HG02973 (cell line): Measurements from ENCODE around the gene MCIDAS.

Experiments
- ATAC-seq: cut with Tn5 transposase; IDR thresholded peaks from one replicate; pipeline ENCODE4 v1.9.1; 2021; ENCODE audit warnings: moderate library complexity; ENCODE audit not compliant: unreplicated experiment

Gene MCIDAS

DNA sequence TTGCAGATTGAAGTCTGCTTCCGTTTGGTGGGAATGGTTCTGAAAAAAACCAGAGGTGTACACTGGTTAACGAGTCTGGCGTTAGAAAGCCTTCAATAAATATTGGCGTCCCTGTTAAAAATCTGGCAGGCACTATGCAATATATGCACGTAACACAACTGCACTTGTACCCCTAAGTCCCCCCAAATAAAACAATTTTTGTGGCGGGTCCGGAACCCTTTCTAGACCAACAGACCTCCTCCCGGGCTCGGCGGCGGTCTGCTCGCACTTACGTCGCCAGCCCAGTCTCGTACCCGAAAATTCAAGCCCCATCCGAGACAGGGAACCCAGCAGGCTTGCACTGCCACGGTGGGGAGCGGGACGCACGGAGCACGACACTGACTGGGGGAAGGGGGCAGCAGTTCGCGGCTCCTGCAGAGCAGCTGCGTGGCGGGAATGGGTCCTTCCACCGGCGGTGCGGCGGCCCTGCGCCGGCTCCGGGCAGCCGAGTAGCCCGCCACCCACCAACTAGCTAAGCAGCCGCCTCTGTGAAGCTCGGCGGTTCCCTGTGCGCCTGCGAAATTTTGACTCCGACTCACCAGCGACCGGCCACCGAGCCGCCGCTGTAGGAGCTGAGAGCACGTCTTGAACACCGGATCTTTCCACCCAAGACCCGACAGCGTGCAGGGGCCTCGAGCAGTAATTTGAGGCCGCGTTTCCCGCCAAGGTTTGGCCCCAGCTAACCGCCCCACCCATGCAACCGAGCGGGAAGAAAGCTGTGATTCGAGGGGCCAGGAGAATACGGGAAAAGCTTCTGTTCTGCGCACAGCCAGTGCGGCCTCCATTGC, 3.9 kb downstream of the MCIDAS start:
- no peak for ATAC-seq

DNA sequence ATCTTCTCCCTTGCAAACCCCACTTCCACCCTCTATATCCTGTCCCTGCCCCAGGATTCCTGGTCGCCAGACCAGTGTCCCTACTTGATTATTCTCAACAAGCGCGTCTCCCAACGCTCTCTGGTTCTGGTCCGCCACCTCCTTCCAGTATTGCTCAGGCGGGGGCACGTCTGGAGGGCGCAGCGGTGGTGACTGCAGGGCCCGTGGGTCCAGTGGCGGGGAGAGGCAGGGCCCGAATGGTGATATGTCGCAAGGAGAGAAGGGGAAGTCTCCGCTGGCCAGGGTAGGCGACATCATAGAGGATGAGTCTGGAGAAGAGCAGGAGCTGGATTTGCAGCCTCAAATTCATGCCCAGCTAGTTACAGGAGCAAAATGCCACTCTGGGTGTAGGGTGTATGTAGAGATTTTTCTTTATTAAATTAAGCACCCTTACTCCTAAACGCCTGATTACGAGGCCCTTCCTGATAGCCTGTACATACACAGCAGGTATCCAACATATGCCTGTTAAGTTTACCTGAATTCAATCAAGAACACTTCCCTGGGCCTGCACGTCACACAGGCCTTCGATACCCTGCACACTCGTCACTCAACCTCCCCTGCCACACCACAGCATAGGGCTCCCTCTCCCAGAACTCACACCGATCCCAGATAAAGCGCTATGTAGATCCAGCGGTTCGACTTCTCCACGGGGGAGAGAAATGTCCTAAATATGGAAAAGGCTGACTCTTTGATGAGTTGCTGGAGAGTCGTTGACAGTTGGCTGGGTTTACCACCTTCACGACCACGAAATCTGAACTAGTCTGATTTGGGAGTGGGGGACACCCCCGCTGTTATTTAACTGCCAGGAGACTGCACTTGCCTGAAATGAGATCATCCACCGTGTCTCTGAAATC, 4.8 kb downstream of the MCIDAS start:
- ATAC-seq = no peak

DNA sequence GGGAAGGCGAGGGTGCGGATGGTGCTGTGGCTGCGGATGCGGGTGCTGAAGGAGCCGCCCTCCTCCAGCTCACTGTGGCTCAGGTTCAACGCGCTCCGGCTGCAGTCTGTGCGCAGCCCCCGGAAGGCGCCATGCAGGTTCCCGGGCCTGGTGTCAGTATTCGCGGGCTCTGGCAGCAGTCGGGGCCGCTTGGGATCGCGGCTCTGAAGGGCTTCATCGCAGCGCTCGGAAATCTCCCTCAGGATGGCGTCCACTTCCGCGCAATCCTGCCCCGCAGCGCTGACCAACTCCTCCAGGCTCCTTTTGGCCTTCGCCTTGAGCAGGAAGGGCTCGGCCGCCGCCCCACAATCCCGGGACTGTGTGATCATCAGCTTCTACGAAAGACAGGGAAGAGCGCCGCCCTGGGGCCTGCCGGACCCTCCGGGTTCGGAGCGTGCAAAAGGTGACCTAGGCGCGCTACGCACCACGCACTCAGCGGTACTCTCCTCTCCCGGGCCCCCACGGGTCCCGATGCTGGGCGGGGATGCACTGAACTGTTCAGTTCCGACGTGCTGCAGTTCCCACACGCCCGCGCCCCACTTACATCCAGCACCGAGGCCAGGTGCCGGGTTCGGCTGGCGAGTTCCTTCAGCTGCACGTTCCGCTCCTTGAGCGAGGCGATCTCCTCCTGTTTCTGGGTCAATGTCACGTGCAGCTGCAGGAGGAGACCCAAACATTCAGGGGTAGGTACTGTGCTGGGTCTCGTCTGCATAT, 6.5 kb downstream of the MCIDAS start:
- ATAC-seq = no peak

DNA sequence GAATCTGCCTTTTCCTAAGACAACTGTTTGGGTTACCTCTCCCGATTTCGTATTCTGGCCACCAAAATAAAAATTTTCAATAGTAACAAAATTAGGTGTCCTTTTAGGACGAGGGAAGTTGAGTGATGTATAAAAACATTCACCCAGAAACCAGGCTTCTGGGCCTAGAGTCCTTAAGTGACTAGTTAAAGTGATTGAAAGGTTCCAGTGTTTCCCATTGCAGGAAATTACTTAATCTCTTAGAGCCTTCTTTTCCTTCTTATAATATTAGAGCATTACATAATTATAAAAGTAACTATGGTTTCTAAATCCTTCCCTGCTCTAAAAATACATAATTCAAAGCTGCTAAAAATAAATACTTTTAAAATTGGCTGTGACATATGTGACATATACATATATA, 7.3 kb downstream of the MCIDAS start:
- ATAC-seq = no peak

DNA sequence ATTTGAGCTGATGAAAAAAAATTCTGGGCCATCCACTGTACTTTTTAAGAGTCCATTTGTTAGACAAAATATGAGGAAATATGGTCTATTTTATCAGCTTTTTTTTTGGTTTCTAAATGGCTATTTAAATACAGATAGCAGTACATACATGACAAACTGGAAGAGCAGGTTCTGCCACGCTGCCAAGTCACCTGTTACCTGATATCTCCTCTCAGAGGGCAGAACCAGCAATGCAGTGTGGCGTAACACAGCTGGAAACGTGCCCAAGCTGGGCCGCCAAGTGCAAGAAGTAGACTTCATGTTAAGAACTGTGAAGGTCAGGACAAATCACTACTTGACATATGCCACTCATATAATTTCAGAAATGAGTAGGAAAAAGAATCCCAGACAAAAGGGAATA, 8.1 kb downstream of the MCIDAS start:
- no peak for ATAC-seq

DNA sequence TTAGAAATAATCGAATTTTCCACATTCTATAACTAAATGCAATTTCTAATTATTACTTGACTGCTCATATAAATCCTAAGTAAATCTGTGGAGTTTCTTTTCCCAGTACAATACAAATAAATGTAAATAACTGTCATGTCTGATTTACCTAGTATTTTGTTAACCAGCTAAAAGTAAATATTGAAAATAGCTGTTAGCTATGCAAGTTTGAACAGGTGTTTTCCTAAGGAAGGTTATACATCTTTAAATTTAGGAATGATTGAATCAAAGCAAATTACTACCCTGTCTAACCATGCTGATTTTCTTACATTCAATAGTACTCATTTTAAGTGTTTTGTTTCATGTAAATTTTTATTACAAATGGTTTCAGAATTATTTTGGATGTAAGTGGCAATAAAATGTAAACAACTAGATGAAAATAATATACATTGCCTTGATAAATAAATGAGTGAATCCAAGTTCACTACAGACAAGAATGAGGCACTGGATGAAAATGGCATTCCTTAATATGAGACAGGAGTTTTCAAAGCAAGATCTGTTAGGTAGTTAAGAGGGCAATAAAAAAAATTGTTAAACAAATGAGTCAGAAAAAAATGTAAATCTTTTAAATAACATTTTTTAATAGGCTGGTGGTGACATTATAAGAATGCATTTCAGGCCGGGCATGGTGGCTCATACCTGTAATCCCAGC, 15.8 kb downstream of the MCIDAS start:
- ATAC-seq = no peak

DNA sequence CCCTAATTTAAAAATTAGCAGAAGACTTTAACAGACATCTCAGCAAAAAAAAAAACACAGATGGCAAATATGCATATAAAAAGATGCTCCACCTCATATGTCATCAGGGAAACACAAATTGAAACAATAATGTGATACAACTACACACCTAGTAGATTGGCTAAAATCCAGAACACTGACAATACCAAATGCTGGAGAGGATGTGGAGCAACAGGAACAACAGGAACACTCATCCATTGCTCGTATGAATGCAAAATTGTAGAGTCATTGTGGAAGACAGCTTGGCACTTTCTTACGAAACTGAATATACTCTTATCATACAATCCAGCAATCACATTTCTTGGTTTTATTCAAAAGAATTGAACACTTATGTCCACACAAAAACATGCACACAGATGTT, 22.1 kb downstream of the MCIDAS start:
- ATAC-seq = no peak

DNA sequence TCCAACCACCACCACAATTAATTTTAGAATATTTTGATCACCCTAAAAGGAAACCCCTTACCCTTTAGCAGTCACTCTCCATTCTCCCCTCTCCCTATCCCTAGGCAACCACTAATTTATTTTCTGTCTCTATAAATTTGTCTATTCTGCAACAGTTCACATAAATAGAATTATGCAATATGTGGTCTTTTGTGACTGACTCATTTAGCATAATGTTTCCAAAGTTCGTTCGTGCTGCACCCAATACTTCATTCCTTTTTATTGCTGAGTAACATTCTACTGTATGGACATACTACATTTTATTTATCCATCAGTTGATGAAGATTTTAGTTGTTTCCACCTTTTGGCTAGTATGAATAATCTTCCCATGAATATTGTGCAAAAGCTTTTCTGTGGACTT, 36.0 kb downstream of the MCIDAS start:
- ATAC-seq = no peak

DNA sequence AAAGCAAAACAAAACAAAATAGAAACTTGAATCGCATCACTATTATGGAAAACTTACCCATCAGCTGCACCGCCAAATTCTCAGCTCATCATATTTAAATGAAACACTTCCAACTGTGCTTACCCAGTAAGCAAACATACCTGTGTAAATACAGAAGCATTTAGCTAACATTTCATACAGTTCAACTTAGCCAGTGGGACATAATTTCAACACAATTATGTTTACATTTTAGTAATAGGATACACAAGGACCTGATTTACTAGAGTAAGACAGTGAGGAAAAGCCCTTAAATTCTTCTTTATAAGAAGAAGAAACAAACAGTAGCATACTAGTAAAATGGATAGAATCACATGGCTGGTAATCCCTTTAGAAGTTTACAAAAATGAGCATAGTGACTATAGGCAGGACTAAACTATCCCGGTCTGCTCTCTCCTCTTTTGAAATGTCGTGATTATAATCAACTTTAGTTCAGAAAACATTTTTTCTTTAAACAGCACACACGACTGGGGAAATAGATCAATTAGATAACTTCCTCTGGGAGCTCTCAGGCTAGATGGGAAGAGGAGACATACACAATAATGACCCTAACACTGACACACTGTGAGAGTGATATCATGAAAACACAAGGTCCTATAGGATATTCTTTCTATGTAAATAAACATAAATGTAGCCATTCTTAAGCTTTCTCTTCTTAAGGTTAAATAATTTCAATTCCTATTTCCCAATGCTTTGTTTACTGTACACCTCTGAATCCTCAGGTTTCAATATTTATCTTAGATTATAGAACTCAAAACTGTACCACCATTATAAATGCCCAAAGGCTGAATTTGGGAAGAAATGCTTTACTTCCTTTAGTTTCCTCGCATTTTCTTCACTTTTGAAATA, 38.2 kb downstream of the MCIDAS start:
- ATAC-seq = no peak

DNA sequence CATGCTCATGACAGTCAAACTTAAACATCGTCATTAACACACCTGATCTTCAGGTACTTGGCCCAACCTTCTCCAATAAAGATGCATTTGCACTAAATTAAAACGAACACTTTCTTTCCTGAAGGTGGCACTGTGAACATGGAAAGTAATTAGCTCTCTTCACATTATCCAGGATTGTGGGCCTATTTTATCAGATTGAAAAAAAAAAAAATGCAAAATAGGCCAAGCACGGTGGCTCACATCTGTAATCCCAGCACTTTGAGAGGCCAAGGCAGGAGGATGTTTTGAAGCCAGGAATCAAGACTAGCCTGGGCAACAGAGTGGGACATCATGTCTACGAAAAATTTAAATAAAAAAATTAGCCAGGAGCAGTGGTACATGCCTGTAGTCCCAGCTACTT, 39.7 kb downstream of the MCIDAS start:
- no peak for ATAC-seq

DNA sequence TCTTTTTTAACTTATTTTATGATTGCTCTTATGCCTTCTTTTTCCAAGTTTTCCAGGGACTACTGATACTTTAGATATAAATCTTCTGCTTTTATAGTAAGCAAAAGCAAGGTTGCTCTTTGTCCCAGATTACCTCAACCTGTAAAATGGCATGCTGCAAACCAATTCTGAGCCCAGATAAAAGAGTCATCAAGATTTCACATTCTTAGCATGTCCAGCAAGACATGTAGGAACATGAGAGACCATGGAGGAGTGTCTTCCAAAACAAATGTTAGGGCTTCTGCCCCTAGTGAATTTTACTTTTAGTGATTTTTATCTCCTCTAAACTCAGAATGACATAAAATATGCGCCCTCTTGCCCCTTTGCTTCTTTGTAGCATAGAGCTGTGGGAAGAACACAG, 47.1 kb downstream of the MCIDAS start:
- ATAC-seq = no peak

DNA sequence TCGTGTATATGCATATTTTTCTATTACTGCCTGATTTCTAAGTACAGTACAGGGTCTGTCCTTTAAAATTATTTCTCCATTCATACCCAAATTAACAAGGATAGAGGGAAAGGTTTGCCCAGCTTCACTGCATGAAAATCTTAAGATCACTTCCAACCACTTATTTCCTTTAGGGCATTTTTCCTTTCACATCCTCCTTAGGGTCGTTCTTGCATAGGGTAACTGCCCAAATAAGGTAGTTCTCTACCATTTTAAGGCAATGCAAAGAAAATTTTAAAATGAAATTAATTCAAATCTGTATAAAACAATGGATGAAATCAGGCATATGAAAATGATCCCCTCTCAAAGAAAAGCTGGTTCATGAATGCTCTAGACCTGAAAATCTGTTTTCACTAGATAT, 50.0 kb downstream of the MCIDAS start:
- ATAC-seq = no peak

DNA sequence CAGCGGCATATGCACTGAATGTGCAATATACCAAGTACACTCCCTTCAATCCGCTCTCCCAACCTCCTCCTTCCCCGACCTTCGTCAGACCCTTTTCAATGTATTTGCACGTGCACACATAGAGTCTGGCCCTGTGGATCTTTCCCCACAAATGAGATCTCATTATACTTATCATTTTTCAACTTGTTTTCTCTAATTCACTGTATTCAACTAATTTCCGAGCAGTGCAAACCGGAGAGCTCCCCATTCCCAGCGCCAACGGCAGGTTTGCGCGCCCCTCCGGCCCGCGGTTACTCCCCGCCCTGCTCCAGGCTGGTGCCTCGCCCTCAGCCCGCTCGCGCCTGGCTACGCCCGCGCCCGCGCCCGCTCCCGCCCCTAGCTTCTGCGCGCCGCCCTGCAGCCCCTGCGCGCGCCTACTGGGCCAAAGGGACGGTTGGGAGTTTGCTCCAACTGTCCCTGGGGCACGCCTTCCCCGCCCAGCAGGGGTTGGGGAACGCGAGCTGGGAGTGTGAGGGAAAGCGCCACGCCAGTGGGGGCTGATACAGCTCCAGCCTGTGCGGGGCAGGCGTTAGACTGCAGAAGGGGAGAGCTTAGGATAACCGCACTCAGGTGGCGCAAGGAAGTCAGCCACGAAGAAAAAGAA, 50.8 kb downstream of the MCIDAS start:
- ATAC-seq = no peak

DNA sequence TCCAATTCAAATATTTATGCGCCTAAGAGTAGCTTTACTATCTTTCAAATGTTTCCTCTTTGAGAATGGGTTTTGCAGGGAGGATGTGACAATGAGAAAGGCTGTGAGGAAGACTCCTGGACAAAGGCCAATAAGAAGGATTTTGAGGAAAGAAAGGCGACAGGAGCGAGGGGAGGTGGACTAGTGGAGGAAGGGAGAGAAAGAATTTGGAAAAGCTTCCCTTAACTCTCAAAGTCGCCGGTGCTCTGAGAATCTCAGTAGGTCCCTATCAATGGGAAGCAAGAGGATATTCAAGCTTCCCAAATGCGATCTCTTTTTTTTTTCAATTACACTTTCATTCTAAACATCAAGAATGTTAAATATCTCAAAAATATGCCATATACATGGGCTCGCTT, 51.3 kb downstream of the MCIDAS start:
- ATAC-seq = no peak

DNA sequence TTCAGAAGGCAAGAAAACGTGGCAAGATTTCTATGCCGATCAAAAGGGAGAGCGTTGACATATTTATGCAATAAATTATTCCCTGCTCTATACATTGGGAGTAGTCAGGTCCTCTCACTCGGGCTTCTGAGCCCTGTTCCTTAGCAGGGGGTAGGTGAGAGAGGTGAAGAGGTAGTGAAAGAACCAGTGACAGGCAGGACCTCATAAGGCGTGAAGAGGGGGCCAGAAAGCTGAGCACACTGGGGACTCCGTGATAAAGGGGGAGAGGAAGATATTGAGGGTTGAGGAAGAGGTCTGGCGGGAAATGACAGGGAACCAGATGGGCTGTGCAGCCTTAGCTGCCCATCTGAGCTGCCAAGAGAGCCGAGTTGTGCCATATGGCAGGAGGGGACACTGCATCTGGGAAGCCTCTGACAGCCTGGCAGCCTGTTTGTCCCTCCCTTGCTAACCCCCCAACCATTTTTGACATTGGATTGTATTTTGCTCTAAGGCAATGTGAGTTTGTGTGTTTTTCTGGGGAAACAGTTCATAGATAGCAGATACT, 53.4 kb downstream of the MCIDAS start:
- ATAC-seq = peak; percentile 2

DNA sequence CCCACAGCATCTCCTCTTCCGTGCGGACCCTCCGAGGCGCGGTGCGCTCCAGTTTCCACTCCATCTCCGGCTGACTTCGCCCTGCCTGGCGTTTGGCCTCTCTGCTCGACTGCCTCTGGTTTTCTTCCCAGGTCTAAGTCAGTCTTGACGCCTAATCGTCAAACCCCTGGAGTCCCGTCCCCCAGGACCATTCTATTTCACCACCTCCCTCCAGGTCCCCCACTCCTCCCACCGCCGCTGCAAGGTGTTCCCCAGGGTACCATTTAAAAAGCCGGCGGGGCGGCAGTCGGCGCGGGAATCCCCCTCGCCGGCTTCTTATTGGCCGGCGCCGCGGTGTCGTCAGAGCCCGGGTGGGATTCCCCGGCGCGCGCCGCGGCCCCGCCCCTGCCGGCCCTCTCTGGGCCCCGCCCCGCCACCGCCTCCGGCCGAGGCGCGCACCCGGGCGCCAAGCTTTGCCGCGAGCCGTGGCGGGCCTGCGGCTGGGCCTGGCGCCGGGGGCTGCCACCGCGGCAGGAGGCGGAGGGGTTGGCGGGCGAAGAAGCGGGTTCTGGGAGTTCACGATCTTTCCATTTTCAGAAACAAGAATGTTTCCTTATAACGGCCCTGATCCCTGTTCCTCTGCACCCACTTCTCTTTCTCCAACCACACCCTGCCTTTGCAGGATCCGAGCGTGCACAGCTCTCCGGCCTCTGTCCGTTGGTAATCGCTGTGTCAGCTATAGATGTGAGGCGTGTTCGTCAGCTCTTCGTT, 54.0 kb downstream of the MCIDAS start, which contains the start of gene CDC20B:
Gene CDC20B (minus strand): TSS at position 241 of the 750 bp plus-strand sequence. CDS start 177 bp downstream, at position 64.
- peak; percentile 86 for ATAC-seq

DNA sequence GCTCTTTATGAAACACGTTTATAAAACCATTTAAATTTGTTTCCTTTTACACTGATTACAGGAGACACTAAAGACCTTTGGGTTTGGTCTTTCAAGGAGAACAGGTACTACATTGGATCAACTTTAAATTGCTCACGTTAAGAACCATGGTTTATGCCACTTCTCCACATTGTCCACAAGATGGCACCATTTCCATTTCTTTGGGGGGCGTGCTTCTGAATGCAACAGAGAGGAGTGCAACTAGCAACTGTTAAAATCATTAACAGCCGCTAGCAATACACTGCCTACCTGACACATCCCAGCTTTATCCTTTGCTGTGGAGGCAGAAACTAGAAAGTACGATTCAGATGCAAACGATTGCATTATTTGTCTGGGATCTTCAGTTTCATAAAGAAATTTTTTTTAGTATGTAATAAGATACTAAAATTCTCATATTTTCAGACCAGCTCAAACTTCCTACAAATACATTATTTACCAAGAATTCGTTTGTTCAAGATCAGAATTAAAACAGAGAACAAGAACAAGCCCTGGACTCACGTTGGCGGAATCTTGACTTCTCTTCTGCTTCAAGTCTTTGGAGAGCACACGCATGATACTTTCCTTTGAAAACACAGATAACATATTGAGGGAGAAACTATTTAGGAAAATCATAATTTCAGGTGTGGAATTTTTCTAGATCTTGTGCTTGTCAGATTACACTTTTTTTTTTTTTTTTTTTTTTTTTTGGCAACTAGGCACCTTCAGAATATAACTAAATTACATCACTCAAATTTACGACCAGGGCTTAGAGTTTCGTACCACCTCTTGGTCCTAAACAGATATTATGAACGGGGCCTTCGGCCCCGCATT, 54.8 kb downstream of the MCIDAS start:
- ATAC-seq = peak; percentile 55
